ENCODE measurements around the gene ZNF77.

DNA sequence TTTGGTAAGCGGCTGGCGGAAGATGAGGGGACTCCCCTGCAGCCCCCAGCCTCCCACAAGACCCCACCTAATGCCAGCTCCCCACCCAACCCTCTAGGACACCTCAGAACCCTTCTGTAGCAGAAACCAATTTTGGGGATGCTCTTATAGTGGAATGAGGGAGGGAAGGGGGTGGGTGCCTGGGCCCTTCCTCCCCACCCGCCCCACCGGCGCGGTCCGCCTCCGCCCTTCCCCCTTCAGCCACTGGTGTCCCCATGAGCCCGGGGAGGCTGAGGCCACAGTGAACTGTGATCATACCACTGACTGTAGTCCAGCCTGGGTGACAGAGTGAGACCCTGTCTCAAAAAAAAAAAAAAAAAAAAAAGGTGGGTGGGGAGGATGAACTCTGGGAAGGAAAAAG, 48.8 kb upstream of the ZNF77 start:
- TF ChIP-seq, protein P1, sequence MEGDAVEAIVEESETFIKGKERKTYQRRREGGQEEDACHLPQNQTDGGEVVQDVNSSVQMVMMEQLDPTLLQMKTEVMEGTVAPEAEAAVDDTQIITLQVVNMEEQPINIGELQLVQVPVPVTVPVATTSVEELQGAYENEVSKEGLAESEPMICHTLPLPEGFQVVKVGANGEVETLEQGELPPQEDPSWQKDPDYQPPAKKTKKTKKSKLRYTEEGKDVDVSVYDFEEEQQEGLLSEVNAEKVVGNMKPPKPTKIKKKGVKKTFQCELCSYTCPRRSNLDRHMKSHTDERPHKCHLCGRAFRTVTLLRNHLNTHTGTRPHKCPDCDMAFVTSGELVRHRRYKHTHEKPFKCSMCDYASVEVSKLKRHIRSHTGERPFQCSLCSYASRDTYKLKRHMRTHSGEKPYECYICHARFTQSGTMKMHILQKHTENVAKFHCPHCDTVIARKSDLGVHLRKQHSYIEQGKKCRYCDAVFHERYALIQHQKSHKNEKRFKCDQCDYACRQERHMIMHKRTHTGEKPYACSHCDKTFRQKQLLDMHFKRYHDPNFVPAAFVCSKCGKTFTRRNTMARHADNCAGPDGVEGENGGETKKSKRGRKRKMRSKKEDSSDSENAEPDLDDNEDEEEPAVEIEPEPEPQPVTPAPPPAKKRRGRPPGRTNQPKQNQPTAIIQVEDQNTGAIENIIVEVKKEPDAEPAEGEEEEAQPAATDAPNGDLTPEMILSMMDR (IDR thresholded peaks at IDR 0.05), result no peak
- TF ChIP-seq POLR2A (IDR thresholded peaks at IDR 0.05), result no peak
- TF ChIP-seq POLR2AphosphoS5 (IDR thresholded peaks at IDR 0.05), result no peak
